T-helper 1 cell (primary cell): Measurements from ENCODE around the gene CCDC33.
A peak's percentile ranks its signal among the peaks of the same experiment; 100 is the strongest.

ENCODE experiments used
- DNase-seq, 5 donors: peaks; one replicate each; pipeline ENCODE4 v3.0.0-alpha.2; 2012 to 2020

CCDC33 gene

DNA sequence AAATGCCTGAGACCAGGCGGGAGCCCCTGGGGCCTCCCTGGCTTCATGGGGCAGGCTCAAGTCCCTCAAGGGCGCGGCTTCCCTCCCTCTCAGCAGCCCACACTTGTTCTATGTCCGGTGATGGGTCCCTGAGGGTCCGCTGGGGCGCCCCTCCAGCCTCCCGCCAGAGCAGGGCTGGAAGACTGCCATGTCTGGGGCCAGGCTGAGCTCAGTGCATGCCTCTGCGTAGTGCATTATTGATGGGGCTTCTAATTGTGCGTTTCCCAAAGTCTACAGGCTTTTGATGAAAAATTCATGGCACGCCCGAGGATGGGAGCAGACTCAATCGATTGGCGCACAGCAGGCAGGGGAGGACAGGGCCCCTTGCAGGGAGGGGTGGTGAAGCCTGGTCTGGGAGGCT lies 80.0 kb downstream of the CCDC33 start:
- no peak for DNase-seq

GRCh38 chr15:74317820-74318375 lies 81.8 kb downstream of the CCDC33 start:
- DNase-seq = no peak

GRCh38 chr15:74318376-74319137 lies 82.4 kb downstream of the CCDC33 start:
- no peak for DNase-seq

GRCh38 chr15:74319138-74319460 lies 83.0 kb downstream of the CCDC33 start:
- DNase-seq = no peak

DNA sequence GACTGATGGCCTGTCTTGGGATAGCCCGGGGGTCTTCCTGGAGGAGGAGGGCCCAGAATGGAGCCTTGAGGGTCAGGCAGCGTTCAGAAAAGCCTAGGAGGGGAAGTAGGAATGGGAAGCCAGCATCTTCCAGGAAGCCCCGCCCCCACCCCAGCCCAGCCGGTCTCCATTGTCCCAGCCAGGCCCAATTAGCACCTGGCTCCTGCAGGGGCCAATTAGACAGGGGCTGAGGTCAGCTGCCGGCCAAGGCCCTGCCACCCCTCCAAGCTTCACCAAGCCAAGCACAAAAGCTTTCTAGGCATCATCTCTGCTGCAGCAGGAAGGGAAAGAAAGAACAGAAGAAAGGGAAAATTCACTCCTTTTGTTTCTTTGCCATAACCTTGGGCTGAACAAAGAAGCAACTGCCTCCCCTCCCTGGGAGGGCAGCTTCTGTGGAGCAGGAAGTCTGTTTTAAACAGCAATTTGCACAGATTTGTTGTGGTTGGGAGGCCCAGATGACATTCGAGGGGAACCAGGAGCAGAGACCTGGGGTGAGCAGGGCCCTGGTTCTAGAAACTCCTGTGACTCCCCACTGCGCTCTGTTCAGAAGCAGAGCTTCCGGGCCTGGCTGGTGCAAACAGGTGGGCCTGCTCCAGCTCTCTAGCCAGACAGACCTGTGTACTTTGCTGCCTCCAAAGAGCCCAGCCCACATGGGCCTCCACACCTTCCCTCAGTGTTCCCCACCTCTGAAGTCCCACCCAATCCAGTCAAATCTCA lies 83.6 kb downstream of the CCDC33 start:
- no peak for DNase-seq

DNA sequence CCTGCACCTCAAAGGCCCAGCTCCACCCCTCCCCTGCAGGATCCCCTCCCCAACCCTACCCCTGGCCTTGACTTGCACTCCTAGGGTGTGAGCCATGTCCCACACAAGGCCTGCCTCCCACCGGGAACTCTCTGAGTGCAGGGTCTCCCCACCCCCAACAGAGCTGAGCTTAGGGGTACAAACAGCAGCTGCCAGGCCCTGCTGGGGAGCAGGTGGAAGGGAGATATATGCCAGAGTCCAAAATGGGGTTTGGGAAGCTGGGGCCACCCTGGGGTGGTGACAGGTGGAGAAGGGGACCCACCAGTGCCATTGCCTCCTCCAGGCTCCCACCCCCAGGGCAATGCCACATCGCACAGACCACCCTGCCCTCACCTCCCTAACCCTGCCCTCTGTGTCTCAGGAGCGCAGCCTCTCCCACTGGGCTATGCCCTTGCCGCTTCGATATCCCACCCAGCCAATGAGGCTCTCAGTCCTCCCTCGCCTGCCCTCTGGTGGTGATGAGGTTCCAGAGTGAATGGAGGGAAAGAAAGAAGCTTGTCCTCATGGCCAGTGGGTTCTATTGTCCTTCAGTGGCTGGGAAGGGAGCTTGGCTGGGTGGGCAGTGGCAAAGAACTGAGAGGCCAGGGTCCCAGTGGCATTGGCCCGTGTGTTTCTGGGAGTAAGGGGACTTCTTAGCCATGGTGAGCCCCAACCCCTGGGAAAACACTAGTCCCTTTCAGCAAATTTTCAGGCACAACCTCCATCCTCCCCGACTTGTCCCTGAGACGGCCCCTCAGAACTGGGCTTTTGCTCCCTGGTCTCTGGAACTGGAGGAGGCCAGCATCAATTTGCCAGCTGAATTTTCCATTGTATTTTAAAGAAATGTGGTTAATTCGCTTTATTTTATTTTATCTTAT lies 84.5 kb downstream of the CCDC33 start:
- DNase-seq = no peak

GRCh38 chr15:74322558-74323180 lies 86.5 kb downstream of the CCDC33 start:
- peak in 4 of 5 donors; percentile 29 to 51 (median 36) for DNase-seq

GRCh38 chr15:74324714-74325113 lies 88.6 kb downstream of the CCDC33 start:
- no peak for DNase-seq

DNA sequence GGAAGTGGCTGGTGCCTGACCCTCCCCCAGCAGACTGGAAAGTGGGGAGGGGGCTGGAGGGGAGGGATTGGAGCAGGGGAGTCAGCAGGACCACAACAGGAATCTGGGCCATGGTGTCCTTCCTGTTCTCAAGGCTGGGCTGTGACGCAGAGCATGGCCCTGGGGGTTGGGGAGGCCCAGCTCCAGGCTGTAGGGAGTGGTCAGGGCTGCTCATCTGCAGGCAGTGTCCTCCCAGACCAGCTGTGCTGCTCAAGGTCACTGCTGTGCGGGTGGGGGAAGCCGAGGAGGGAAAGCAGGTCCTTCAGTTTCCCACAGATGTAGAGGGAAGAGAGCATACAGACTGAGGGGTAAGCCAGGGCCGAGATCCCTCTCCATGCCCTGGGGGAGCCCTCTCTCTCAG lies 90.6 kb downstream of the CCDC33 start:
- DNase-seq = no peak

GRCh38 chr15:74327756-74328155 lies 91.6 kb downstream of the CCDC33 start:
- DNase-seq = no peak

DNA sequence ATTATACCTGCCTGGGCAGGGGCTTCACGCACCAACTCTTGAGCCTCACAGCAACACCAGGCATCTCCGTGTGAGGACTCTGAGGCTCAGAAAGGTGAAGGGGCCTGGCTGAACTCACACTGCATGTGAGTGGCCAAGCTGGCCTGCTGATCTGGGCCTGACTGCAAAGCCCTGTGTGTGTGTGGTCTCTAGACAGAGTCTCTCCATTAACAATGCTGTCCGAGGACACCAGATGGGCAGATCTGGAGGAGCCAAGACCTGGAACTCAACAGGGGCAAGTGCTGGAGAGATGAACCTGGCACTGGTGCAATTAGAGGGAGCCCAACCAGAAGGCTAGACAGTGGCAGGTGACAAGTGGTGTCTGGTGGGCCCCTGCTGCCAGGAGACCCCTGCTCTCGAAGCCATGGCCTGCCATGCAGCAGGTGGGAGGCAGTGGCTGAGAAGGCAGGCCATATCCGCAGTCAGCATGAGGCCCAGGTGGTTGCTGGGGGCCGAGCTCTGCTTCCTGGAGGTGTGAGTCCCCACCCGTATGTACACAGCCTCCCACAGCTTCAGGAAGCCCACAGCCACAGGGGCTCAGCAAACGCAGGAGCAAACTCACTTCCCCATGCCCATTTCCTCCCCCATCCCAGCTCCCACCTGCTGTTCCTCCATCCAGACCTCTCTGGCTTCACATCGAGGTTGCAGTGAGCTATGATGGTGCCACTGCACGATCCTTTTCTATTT lies 92.4 kb downstream of the CCDC33 start:
- no peak for DNase-seq

GRCh38 chr15:74330861-74331408 lies 94.8 kb downstream of the CCDC33 start:
- no peak for DNase-seq

DNA sequence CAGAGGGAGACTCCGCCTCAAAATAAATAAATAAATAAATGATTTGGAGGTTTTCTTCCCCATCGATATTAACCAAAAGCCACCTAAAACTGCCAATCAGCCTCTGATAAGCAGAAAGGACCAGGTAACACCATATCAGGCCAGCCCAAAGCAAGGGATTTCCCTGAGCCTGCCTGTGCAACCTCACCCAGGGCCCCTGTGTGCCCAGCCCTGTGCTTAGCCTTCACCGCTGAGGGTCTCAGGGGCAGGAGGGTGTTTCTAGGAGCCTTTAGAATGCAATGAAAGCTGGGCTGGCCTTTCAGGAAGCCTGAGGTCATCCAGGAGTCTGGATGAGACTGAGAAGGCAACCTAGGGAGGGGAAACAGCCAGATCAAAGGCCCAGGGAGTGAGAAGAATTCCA lies 95.9 kb downstream of the CCDC33 start:
- no peak for DNase-seq

DNA sequence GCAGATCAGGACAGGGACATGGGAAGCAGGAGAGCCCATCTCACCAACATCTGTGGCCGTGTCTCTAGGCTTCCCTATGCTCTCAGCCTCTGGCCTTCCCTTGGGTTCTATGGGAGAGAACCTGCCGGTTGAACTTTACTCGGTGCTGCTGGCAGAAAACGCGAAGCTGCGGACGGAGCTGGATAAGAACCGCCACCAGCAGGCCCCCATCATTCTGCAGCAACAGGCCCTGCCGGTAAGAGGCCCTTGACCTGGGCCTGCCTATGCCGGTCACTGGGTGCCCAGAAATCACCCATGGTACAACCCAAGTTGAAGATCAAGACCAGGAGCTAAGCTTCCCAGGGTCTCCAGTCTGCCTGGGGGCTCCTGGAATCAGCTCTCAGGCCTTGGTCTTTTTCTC lies 96.5 kb downstream of the CCDC33 start:
- DNase-seq = no peak

DNA sequence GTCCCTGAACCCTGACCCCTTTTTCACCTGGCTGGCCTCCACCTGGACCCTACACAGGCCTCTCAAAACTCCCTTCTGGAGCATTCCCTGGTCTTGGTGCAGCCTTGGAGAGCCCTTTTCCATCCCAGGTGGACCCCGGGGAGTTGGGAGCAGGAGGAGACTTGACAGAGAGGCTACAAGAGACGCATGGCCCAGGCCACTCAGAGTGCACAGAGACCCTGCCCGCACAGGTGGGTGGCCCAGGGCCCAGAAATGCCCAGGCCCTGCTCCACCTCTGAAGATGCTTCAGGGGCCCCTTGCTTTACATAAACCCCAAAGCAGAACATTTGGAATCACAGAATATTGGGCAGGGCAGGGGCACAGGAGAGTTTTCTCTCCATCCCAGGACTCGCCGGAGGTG lies 97.0 kb downstream of the CCDC33 start:
- DNase-seq = no peak

DNA sequence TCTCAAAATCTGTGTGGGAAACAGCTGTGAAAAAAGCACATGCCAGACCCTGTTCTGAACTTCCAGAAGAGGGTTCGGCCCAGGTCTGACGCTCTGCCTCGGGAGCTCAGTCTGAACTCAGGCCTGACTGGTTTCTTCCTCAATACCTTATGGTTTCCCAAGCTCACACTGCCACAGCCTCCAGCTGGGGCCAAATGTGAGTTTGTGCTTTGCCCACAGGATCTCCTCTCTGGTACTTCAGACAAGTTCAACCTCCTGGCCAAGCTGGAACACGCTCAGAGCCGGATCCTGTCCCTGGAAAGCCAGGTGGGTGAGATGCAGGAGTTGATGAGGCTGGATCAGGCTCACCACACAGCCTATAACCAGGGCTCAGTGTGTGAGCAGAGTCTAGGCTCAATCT lies 97.5 kb downstream of the CCDC33 start:
- DNase-seq = no peak

GRCh38 chr15:74334127-74334526 lies 98.0 kb downstream of the CCDC33 start:
- no peak for DNase-seq

DNA sequence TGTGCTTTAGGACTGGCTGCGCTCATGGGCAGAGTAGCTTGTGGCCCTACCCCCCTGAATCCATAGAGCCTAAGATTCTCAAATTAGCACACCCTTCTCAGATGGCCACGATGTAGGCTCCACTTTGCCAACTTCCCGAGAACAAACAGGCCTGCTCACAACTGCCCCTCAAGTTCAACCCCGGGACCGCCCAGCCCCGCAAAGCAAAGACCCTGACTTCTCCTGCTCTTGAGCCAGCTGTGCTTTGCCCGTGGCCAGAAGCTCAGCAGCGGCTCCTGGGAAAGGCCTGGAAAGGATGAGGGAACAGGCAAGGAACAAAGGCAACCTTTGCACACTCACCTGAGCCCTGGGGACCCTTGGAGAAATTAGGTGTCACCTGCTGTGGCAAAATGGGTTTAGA lies 99.3 kb downstream of the CCDC33 start:
- DNase-seq = no peak

- DNase-seq = no peak
Observed at GRCh38 chr15:74336061-74337005, 100.2 kb downstream of the CCDC33 start.

- no peak for DNase-seq
Observed at GRCh38 chr15:74337146-74337545, 101.0 kb downstream of the CCDC33 start.
